ENCODE data around the gene NFATC1. TPM values are rescaled to one million over a fixed set of nuclear protein-coding genes. Genes with fewer than 3 reads are reported as not detected.
"Not testable (repeated sequence)": the region's sequence is repeated elsewhere in the genome, so short reads cannot be mapped to it uniquely, and the experiment has no call there.

NFATC1 gene
- total RNA-seq, 1 donor from 2014 or later, result 50.8 TPM

DNA sequence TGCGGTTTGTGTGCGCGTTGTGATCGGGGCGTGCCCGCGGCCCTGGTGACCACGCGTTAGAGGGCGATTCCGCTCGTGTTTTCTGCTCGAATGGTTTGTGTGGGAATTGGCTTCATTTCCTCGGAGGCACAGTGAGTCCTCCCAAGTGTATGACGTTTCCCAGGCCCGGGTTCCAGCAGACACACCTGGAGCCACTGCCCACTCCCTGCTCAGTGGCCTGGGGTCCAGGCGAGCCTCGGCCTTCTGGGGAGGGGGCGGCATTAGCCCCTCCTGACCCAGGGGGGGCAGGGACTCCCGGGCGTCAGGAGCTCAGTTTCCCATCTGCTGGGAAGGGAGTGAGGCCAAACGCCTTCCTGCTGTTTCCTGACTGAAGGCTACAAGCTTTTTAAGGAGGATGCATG lies 92.1 kb downstream of the NFATC1 start:
- no peak for DNase-seq (ENCODE audit: low spot score)

DNA sequence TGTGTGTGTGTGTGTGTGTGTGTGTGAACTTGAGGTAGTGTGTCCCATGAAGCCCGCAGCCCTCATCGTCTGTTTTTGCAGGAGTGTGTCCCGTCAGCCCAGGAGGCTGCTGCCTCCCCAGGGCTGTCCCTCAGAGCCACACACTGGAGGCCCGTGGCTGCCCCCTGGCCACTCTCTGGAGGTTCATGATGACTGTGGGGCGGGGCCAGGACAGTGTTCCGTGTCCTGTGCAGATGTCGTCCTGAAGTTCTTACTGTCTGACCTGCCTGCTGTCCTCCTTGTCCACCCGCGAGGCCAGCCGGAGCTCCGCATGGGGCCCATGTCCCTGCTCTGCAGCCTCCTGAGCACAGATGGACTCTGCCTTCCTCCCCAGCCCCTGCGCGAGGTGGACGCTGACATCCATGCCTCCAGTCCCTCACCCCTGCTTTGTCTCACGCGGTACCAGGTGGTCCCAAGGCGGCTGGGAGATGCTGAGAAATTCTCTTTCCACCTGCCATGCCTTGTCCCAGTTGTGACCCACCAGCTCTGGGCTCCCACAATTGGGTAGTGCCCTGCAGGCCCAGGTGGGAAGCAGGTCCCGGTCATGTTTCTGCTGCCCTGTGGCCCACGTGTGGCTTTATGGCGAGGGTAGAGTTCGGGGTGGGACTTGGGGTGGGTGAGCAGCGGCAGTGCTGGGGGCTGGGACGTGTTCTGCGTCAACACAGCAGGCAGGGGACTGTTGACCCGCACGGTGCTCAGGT lies 92.8 kb downstream of the NFATC1 start:
- no peak for DNase-seq (ENCODE audit: low spot score)

DNA sequence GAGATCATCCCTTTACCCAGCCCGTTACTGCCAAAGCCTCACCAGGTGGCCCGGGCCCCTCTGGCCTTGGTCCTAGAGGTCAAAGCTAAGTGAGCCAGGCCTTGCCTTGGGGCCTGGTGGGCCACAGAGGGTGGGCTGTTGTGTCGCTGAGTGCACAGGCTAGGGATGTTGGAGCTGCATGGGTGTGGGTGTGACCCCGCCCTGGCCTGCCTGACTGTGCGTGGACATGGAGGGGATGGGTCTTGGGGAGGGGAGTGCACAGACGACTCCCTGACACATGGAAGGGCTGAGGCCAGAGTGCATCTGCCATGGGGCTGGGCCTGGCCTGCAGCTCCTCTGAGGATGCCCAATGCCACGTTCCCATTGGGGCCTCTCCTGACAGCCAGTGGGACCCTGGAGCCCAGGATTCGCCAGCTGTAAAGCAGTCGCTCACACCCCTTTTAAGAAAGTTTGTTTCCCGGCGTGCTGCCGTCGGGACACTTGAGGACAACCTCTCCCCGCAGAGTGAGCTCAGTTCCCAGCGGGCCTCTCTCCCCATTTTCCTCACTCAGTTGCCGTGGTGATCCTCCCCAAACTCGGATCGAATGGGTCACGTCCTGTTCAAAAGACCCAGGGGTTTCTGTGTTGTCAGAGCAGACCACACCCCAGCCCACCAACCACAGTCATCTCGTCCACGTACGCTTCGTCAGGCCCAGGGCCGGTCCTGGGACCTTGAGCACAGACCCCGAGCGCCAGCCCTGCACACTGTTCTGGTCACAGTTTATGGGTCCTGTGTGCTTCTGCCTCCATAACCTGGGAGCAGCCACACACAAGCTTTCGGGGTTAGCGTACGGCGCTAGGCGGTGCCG lies 93.5 kb downstream of the NFATC1 start:
- DNase-seq (ENCODE audit: low spot score), result no peak

DNA sequence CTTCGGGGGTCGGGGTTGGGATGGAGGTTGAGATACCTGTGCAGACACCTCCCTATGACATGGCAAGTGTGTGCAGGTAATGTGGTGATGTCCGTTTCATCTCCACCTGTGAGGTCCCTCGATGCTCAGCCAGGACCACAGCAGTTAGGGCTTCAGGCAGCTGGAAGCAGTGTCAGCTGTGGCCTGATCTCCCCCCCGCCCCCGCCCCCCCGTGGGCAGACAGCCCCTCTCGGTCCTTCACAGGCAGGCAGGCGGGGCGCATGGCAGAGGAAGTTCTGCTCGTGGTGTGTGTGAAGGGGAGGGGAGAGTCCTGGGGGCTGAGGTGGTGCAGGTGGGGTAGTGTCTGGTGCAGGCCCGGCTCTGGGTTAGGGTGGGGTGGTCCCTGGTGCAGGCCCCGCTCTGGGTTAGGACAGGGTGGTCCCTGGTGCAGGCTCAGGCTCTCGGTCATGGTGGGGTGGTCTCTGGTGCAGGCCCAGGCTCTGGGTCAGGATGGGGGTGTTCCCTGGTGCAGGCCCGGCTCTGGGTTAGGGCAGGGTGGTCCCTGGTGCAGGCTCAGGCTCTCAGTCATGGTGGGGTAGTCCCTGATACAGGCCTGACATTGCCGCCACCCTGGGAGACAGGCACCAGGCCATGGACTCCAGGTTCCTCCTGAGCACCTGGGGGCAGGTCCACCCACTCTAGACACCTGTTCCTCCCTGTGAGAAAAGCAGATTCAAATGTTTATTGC lies 94.3 kb downstream of the NFATC1 start:
- no peak for DNase-seq (ENCODE audit: low spot score)

DNA sequence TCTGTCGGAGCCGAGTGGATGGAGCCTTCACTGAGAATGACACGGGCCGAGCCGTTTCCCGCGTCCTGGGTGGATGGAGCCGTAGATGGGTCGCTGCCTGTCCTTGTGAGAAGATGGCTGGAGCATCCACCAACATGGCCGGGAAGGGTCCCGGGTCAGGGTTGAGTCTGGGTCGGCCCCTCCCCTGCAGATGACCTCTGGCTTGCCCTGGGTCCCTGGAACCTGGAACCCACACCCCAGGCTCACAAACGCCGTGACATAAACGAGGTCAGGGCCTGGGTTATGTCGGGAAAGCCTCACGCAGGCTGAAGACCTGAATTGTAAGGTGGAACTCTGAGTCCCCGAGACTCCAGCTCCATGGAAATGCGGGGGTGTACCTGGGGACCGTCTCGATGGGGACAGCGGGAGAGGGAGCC lies 94.9 kb downstream of the NFATC1 start:
- no peak for DNase-seq (ENCODE audit: low spot score)

DNA sequence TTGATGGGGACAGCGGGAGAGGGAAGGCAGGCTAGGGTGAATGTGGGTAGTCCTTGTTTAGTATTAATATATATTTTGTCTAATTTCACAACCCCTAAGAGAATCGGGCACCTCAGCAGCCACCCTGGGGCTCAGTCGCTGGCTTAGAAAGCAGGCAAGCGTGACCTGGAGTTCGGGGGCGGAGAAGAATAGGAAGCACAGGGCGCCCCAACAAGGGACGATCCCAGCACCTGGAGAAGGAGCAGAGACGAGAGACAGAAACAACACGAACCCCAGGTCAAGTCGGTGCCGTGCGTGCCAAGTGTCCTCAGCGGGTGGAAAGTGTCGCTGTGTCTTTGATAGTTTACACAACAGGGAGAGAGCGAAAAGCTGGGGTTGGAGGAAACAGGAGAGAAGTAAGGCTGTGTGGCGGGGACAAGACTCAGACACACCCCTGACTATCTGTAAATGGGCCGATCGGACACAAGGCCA lies 95.4 kb downstream of the NFATC1 start:
- DNase-seq (ENCODE audit: low spot score), result no peak

DNA sequence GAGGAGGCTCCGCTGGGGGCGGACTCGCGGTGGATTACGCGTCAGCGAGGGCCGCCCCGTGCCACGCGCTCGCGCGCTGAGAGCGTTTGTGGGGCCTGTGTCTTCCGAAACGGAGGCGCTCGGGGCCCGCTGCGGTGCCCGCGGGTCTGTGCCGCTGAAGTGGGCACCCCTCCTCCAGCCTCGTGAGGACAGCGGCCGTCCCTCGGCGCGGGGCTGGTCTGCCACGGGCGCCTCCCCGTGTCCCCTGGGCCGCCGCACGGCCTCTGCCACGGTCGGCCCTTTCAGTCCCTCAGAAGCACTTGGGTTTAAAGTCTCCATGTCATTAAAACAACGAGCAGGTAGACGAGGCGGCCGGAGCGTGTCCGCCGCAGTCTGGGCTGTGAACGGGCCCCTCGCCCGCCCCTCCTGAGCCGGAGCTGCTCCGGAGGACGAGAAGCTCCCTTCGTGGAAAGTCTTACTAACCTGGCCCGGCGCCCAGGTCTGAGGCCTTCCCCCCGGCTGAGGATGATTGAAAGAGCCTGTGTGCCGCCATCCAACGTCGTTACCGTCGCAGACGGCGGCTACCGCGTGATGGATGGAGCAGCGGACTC lies 97.6 kb downstream of the NFATC1 start:
- no peak for DNase-seq (ENCODE audit: low spot score)

DNA sequence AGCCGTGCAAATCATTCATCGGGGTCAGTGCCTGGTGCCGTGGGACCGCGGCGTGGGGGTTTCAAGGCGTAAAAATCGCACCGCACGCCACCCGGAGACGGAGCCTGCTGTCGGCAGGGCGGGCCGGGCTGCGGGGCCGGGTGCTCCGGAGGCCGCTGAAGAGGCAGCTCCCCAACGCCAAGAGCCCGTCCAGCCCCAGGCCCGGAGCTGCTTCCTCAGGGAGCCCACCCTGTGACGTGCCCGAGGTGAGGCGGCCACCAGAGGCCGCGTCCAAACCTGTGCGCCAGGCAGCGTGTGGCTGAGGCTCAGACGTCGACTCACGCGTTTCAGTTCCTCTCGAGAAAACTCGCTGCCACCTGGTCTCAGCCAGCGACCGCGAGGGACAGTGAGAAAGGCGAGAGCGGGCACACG lies 98.1 kb downstream of the NFATC1 start:
- DNase-seq (ENCODE audit: low spot score), result no peak

DNA sequence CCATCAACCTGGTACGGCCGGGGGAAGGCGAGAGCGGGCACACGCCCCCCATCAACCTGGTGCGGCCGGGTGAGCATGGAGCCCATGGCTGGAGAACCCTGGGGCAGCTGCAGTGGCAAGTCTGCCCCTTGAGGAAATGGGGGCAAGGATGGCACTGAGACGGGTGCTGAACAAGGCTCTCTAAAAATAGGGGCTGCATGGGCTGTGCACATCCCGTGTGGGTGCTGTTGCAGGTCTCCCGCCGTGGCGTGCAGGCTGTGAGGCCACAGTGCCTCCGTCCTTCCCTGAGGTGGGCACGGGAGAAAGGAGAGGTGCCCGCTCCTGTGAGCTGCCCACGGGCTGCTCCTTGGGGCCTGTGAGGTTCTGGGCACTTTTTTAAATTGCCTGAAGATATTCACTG lies 99.2 kb downstream of the NFATC1 start:
- DNase-seq (ENCODE audit: low spot score), result no peak

DNA sequence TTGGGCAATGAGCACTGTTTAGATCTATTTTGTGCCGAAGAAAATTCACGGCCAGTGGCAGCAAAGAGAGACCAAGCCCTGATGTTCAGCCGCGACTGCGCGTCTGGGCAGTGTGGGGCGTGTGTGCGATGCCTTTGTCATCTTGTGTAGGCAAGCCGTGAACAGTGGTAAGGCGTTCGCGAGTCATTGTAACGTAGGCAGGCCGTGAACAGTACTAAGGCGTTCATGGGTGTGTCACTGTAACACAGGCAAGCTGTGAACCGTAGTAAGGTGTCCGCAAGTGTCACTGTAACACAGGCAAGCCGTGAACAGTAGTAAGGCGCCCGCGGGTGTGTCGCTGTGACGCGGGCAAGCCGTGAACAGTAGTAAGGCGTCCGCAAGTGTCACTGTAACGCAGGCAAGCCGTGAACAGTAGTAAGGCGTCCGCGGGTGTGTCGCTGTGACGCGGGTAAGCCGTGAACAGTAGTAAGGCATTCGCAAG lies 99.9 kb downstream of the NFATC1 start:
- DNase-seq (ENCODE audit: low spot score), result no peak

DNA sequence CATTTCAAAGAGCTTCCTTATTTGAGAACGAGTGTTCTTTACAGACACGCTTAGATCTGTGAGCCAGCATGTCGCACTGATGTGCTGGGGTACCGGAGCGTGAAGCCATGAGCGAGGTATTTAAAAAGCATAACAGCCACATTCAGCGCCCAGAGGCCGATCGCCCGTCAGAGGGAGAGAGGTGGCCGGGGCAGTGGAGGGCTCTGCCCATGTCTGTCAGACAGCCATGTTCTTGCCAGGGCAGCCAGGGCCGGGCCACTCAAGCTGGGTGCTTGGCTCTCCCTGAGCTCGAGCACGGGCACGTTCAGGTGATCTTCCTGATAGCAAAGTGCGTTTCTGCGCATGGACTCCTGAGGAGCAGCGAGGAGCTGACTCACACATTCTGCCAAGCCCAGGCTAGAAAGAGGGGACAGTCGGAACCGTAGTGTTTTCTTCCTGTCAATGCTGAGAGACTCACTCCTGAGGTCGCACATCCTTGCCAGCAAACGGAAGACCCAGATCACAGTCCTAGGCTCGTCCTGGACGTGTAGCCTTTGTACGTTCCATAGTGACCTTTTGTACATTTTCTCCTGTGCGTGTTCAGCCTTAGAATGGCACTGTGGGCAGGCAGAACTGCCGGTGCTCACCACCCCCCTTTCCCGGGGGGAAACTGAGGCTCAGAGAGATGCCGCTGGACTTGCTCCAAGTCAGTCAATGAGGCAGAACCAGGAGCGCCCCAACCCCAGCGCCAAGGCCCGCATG lies 100.7 kb downstream of the NFATC1 start:
- DNase-seq (ENCODE audit: low spot score), result no peak

DNA sequence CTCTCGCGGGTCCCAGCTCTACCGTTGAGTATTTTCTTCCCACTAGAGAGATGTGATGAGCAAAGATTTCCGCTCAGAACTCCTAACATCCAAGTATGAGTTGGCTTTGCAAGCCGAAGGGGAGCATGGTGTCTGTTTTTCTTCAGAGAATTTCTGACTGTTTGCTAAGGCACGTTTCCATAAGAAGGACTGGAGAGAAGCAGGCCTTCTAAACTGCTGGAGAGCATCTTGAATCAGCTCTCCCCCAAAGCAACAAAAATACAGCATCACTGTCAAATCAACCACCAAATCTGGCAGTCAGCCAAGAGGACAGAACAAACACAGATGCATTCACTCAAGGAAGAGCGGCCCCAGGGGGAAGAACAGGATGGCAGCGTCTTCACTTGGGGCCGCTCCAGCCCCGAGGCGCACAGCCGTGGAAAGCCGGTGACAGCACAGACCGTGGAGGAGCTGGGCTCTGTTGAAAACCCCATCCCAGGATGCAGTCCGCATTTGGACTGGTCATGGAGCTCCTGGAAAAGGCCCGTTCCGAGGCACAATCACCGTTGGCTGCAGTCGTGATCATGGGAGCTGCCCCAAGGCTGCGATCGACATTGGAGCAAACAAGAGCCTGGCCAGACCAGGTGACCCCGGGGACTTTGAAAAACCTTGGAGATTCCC lies 101.4 kb downstream of the NFATC1 start:
- DNase-seq (ENCODE audit: low spot score), result peak; percentile 93

DNA sequence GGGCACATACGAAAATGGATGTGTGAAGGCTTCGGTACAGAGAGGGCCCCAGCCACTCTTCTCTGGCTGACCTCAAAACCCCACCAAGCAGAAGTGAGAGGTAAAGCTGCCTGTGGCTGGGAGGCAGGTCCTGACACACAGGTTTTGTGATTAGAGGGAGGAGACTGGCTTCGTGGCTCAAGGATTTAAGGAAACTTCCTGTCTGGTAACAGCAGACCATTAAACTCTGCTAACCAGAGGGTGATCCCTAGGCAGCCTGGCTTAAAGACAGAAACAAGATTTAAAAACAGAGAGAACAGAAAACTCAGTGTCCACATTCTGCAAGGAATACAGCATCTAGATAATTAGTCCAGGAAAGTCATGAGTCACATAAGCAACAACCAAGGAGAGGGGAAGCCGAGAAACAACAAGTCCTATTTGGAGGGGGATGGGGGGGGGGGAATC lies 101.9 kb downstream of the NFATC1 start:
- DNase-seq (ENCODE audit: low spot score), result peak; percentile 65

DNA sequence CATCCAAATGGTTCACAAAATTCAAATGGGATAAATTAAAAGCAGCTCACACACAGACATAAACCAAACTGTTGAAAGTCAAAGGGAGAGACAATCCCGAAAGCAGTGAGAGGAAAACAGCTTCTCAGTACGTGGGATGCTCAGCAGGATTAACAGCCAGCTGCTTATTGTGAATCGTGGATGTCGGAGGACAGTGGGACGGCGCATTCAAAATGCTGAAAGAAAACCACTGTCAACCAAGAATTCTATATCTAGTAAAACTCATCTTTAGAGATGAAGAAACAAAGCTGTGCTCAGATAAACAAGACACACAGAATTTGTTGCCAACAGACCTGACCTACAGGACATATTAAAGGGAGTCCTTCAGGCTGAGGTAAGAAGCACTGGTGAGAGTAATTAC lies 102.9 kb downstream of the NFATC1 start:
- no peak for DNase-seq (ENCODE audit: low spot score)

DNA sequence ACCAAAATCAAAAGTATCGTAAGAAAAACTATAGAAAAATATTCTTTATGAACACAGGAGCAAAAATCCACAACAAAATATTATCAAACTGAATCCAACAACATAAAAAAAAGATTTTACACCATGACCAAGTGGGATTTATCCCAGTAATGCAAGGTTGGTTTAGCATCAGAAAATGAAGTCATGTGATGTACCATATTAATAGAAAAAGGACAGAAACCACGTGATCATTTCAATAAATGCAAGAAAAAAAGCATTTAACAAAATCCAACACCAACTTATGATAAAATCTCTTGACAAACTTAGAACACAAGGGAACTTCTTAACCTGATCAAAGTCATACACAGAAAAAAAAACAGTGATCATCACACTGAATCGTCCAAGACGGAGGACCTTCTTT lies 105.3 kb downstream of the NFATC1 start:
- no peak for DNase-seq (ENCODE audit: low spot score)

DNA sequence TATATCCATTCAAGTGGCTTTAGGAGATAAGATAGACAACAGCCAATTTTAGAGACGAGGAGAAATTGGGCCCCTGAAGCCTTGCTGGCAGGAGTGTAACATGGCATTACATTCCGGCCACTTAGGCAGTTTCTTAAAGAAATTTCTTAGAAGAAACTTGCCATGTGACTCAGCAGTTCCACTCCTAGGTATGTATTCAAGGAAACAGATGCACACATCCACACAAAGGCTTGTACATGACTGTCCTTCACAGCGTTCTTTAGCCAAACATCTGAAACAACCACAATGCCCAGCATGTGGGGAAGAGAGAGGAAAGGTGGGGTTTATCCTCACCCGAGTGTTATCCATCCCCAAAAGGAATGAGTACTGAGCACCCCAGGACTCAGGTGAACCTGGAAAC lies 107.1 kb downstream of the NFATC1 start:
- no peak for DNase-seq (ENCODE audit: low spot score)

DNA sequence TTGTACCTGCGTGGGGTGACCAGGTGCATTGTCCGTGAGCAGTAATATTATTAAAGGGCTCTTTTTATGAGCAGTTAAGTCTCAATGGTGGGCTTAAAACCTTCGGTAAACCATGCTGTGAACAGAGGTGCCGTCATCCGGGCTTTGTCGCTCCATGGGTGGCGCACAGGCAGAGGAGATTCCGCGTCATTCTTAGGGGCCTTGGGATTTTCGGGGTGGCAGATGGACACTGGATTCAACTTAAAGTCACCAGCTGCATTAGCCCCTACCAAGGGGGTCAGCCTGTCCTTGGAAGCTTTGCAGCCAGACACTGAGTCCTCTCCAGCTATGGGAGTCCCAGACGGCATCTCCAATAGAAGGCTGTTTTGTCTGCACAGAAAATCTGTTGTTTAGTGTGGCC lies 107.7 kb downstream of the NFATC1 start:
- DNase-seq (ENCODE audit: low spot score), result no peak

DNA sequence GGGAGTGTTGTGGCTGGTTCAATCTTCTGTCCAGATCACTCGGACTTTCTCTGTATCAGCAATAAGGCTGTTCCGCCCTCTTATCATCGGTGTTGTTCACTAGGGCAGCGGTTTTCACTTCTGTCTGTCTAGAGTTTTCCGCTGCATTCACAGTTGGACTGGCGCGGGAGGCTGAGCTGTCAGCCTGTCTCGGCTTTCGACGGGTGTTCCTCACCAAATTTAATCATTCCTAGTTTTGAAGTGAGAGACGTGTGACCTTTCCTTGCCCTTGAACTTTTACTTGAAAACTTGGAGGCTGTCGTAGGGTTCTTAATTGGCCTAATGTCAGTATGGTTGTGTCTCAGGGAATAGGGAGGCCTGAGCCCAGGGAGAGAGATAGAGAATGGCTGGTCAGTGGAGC lies 108.3 kb downstream of the NFATC1 start:
- no peak for DNase-seq (ENCODE audit: low spot score)

DNA sequence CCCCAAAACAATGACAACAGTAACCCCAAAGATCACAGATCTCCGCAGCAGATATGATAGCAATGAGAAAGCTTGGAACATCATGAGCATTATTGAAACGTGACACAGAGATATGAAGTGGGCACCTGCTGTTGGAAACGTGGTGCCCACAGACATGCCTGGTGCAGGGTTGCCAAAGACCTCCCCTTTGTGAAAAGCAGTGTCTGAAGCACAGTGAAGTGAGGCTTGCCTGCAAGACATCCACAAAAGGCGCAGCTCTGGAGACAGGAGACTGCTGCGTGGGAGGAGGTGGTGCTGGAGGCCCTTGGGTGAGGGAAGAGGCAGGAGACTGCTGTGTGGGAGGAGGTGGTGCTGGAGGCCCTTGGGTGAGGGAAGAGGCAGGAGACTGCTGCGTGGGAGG lies 108.8 kb downstream of the NFATC1 start:
- DNase-seq (ENCODE audit: low spot score), result not testable (repeated sequence)

DNA sequence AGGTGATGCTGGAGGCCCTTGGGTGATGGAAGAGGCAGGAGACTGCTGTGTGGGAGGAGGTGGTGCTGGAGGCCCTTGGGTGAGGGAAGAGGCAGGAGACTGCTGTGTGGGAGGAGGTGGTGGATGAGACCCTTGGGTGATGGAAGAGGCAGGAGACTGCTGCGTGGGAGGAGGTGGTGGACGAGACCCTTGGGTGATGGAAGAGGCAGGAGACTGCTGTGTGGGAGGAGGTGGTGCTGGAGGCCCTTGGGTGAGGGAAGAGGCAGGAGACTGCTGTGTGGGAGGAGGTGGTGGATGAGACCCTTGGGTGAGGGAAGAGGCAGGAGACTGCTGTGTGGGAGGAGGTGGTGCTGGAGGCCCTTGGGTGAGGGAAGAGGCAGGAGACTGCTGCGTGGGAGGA lies 109.7 kb downstream of the NFATC1 start:
- not testable (repeated sequence) for DNase-seq (ENCODE audit: low spot score)
